GM18520 (cell line): Measurements from ENCODE around the gene OPHN1.

Source experiments
- ATAC-seq: cut with Tn5 transposase; IDR thresholded peaks from one replicate; pipeline ENCODE4 v1.9.1; 2021; ENCODE audit not compliant: unreplicated experiment

OPHN1 gene

GRCh38 chrX:68254738-68255645, 178.3 kb downstream of the OPHN1 start:
- ATAC-seq, result no peak

- no peak for ATAC-seq
These were observed 180.6 kb downstream of the OPHN1 start for GRCh38 chrX:68252664-68253063.

DNA sequence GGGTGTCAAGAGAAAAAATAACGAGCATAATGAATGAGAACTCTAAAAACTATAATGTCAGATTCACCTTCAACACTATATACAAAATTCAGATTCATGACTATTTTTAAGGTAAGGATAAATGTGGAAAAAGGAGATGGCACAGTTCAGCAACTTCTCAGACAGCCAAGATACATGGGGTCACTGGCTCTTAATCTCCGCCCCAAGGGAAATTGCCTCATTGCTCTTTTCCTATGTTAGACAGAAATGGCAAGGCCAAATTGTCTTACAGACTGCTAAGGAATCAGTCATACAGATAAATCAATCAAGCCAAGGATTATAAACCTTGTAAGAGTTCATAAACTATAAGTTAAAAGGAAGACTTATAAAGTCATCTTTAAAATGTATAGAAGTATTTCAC, 183.4 kb downstream of the OPHN1 start:
- ATAC-seq, result no peak

- ATAC-seq, result no peak
These were observed 183.9 kb downstream of the OPHN1 start for GRCh38 chrX:68249401-68249831.

DNA sequence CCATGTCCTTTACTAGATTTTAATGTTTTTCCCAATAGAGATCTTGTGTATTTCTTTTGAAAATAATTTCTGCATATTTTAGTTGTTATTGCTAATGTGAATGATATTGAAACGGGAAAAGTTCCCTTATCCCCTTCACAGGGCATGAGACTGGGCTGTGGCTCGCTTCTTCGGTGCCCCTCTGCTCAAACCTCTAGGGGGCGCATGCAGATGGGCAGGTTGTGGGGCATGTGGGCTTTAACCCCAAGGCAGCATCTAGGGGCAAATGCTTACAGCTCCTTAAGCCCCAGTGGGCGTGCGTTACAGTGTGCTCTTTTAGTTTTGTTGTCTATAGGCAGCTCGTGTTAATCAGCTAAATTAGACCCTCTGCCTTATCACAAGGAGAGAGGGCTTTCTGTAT, 194.7 kb downstream of the OPHN1 start:
- ATAC-seq, result no peak

DNA sequence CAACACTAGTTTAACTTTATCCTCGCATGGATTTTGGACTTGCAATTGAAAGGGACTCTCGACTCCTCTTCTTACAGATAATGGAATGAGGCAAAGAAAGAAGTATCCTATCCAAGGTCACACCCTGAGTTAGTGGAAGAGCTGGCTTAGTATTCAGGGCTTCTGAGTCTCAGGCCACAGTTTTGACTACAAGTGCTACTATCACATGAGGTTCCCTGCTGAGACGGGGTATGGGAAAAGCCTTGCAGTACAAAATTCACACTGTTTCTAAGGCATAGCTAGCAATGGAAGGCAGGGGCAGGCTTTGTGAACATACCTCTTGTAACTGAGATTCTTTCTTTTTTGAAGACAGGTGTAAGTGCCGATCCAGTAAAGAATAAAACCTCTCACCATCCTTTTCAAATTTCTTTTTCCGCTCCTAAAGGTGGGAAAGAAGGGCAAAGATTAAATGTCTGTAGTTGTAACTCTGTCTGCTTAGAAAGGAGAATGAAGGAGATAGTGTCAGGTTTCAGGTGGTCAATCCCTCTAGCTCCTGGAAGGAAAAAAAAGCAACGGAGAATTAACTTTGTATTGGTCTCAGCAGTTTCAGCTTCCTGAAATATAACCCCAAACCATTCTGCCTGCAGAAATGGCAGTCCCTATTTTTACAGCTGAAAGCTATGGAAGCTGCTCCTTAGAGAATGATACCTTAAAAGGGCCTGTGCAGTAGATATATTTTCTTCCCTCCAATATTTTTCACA, 199.0 kb downstream of the OPHN1 start:
- ATAC-seq, result no peak

GRCh38 chrX:68232206-68232605, 201.1 kb downstream of the OPHN1 start:
- ATAC-seq, result no peak

DNA sequence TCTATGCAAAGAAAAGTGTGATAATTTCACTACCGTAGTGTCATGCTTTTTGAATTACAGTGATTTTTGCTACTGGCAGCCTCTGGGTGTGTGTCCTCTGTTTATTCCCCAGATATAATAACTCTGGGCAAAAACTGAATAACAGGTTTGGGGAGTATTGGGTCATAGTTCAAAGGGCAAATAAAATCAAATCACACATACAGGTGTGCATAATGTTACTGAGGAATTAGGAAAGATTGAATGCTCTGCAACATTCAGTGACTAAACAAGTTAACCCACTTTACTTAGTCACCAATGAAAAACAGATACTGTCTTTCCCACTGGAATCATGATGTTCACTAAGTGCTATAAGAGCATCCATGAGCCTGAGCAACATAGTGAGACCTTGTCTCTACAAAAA, 224.3 kb downstream of the OPHN1 start:
- ATAC-seq, result no peak

DNA sequence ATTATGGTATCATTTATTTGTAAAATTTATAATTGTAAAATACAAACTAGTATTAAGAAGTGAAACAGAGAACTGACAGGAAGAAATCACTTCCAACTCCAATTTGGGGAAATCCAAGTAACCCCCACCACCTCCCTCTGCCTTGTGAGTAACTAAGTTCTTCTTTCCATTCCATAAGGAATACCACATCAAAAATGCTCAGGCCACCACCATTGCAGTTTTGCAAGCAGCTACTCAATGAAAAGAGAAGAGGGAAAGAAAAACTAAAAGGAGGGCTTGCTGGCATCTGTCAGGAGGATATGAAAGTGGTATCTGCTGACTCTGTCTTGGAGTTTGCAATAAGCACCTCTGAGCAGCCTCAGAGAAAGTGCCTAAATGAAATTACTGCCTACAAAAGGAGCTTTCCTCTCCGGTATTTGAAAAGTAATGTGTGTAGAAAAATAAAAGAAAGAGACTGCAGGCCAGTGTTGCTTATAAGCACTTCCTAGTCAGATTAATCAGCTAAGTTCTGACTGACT, 228.7 kb downstream of the OPHN1 start:
- no peak for ATAC-seq

DNA sequence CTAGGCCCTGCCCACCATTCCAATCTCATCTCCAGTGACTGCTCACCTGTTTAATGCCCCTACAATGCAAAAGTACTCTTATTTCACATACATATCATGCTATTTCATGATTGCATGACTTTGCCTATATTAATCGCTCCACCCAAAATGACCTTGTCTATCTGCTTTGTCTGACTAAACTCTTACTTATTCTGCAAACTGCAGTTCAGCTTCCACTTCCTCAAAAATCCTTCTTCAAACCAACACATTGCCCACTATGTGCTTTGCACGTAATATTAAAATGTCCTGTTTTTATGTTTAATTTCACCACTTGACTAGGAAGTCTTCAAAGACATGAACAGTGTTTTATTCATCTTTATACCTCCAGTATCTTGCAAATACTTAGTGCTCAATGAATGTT, 229.6 kb downstream of the OPHN1 start:
- peak; percentile 77 for ATAC-seq

GRCh38 chrX:68203211-68203610, 230.1 kb downstream of the OPHN1 start:
- ATAC-seq, result peak; percentile 13

GRCh38 chrX:68199062-68199848, 234.0 kb downstream of the OPHN1 start:
- ATAC-seq, result no peak

DNA sequence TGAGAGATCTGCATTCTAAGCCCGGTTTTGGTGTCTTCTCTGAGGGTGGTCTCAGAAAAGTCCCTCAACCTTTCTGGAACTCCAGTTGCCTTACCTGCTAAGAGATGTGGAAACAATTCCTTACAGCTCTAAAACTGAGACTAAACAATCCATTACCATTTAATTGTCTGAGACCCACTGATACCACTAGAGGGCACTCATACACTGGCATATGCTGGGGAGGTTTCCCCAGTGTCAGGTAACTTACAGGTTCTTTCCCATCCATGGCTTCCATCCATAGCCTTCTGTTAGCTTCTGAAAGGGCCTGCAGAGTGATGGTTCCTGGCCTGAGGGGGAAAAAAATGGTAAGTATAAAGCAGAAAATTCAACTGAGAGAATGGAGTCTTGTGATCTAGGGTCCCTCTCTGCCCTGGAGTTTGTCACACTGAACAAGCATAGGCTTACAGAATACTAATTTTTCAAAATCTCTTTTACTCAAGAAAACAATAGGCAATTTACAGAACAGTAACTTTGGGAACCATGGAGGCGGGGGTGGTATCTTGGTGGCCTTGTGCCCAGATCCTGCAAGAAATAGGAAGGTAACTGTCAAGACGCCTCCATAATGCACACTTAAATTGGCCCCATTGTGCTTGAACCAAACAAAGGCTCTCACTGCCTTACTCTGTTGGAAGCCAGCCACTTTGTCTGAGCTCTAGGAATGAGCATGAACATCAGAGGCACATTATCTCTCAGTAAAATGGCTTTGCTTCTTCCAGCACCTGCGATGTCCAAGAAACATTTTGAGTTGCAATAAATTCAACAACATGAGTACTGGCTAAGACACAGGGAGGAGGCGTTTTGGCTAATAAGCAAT, 236.1 kb downstream of the OPHN1 start:
- ATAC-seq, result peak; percentile 78

- no peak for ATAC-seq
These were observed 237.7 kb downstream of the OPHN1 start for GRCh38 chrX:68195561-68195960.

- no peak for ATAC-seq
These were observed 239.5 kb downstream of the OPHN1 start for GRCh38 chrX:68193786-68194185.

- ATAC-seq, result no peak
These were observed 240.1 kb downstream of the OPHN1 start for GRCh38 chrX:68193234-68193633.

GRCh38 chrX:68190799-68191198, 242.5 kb downstream of the OPHN1 start:
- ATAC-seq, result no peak

DNA sequence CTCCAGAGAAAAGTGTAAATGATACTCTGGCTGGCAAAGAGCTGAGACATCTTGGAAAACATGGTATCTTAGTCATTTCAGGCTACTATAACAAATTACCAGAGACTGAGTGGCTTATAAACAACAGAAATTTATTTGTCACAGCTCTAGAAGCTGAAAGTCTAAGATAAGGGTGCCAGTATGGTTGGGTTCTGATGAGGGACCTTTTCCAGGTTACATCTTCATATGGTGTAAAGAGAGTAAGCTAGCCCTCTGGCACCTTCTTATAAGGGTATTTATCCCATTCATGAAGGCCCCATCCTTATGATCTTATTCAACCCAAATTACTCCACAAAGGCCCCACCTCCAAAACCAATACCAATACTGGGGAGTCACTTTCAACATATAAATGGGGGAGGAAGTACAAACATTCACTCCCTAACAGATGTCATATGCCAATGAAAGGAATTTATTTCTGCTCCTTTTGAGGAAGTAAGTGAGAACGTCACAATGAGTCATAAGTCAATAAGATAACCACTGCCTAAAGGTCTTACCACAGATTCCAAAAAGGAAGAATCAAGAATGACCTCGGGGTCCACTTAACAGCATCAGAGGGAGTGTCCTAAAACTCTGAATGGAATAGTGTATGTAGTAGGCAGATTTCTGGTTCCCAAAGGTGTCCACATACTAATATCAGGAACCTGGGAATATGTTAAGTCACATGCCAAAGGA, 246.6 kb downstream of the OPHN1 start:
- ATAC-seq, result no peak

GRCh38 chrX:68185161-68185560, 248.1 kb downstream of the OPHN1 start:
- ATAC-seq, result no peak
